Stomach (tissue), 9 donors: ENCODE results near the gene TMEM138. TPM values are rescaled to one million over a fixed set of nuclear protein-coding genes. Genes with fewer than 3 reads are reported as not detected.

Source experiments
- DNase-seq, 2 donors: peaks; one replicate each; pipeline versions ENCODE4 v3.0.0 to v3.0.0-alpha.2; 2013 to 2019
- H3K27ac ChIP-seq, 5 donors: fragments of 200-600 bp in 4 of 5; sonication (generic) in 4 of 5; one replicate each; pipeline ENCODE4 v1.5.1; 2013 to 2019; ENCODE audit warnings: mild to moderate bottlenecking in 1 of 5, moderate library complexity in 1 of 5
- H3K27me3 ChIP-seq, 3 donors: fragments of 200-600 bp; sonication (generic); one replicate each; pipeline ENCODE4 v1.5.1; 2017 to 2019; ENCODE audit warnings: mixed run types in 1 of 3
- H3K36me3 ChIP-seq, 4 donors: fragments of 200-600 bp; sonication (generic); 1 replicate in 3 of 4; 2 replicates in 1 of 4; pipeline ENCODE4 v1.5.1; 2016 to 2019
- H3K4me1 ChIP-seq, 4 donors: fragments of 200-600 bp; sonication (generic); one replicate each; pipeline ENCODE4 v1.5.1; 2016 to 2019
- H3K4me3 ChIP-seq, 4 donors: fragments of 200-600 bp; sonication (generic) in 3 of 4; one replicate each; pipeline ENCODE4 v1.5.1; 2016 to 2019; ENCODE audit warnings: mild to moderate bottlenecking in 1 of 4
- H3K9me3 ChIP-seq, 4 donors: fragments of 200-600 bp; sonication (generic); one replicate each; pipeline ENCODE4 v1.5.1; 2016 to 2019
- EP300 ChIP-seq: sonication (generic); formaldehyde crosslinking; IDR thresholded peaks from one replicate; pipeline ENCODE4 v1.6.1; 2017; ENCODE audit warnings: antibody characterized with exemption
- POLR2A ChIP-seq, 4 donors: fragments of 450-650 bp; IDR thresholded peaks; one replicate each; pipeline ENCODE4 v1.6.1; 2016; ENCODE audit warnings: antibody characterized with exemption in 4 of 4, control low read depth in 2 of 4, mild to moderate bottlenecking in 1 of 4, moderate library complexity in 1 of 4
- POLR2AphosphoS5 ChIP-seq, 3 donors: sonication (generic); formaldehyde crosslinking; IDR thresholded peaks; one replicate each; pipeline ENCODE4 v1.6.1; 2016; ENCODE audit warnings: antibody characterized with exemption in 3 of 3
- WGBS, 5 donors: extraction: QIAGEN DNeasy Blood & Tissue Kit in 3 of 5; methylation state at CpG; one replicate each; pipeline versions ENCODE4 v1.1.5 to v1.1.7; 2013 to 2018; 5-methylcytosine and 5-hydroxymethylcytosine counted together
- intact Hi-C: fragments of 100-400 bp; cut with DNase I; formaldehyde crosslinking; loops from one replicate; pipeline ENCODE4 v1.15.1; 2023; ENCODE audit warnings: low total_unique reads
- polyA plus RNA-seq, 3 donors: library from polyadenylated mRNA; stranded (reverse); fragments of 200-250 nt; gene quantifications; one replicate each; pipeline ENCODE4 v1.2.3, GENCODE V29; 2013
- total RNA-seq, 5 donors: library from RNA; depleted of rRNA; stranded (reverse); fragments of >200 nt; gene quantifications; one replicate each; pipeline versions ENCODE4 v1.1.0 to v1.2.3, GENCODE V29; 2014 to 2016
- TF ChIP-seq, protein P1 (sequence below), 7 experiments: fragments of 450-650 bp in 4 of 7; fragments of 200-600 bp in 3 of 7; sonication (generic) in 3 of 7; IDR thresholded peaks; one replicate each; pipeline ENCODE4 v1.5.1; 2016 to 2019; ENCODE audit warnings: antibody characterized with exemption in 7 of 7, control low read depth in 2 of 7, mild to moderate bottlenecking in 1 of 7
- donor health status: healthy with polysubstance abuse.
- donor health status: Bipolar disorder and iron deficiency.
- donor health status: healthy.

Gene TMEM138
- total and polyA plus RNA-seq, 8 donors, result 12.2 to 190 (median 23.4) TPM

DNA sequence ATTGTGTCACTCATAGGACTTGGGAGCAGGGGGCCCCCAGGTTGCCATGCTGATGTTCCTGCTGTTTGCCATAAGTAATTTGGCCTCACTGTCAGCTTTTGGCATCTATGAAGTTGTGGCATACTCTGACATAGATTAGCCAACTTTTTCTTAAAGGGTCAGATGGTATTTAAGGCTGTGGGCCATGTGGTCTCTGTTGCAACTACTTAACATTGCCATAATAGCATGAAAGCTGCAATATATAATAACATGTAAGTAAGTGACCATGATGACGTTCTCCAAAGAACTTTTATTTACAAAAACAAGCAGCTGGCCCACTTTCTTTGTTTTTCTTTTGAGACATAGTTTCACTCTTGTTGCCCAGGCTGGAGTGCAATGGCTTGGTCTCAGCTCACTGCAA, 28.0 kb downstream of the TMEM138 start:
- H3K9me3 ChIP-seq, result no peaks in the 10 kb centered on the region
- TF ChIP-seq, protein P1, sequence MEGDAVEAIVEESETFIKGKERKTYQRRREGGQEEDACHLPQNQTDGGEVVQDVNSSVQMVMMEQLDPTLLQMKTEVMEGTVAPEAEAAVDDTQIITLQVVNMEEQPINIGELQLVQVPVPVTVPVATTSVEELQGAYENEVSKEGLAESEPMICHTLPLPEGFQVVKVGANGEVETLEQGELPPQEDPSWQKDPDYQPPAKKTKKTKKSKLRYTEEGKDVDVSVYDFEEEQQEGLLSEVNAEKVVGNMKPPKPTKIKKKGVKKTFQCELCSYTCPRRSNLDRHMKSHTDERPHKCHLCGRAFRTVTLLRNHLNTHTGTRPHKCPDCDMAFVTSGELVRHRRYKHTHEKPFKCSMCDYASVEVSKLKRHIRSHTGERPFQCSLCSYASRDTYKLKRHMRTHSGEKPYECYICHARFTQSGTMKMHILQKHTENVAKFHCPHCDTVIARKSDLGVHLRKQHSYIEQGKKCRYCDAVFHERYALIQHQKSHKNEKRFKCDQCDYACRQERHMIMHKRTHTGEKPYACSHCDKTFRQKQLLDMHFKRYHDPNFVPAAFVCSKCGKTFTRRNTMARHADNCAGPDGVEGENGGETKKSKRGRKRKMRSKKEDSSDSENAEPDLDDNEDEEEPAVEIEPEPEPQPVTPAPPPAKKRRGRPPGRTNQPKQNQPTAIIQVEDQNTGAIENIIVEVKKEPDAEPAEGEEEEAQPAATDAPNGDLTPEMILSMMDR (IDR thresholded peaks at IDR 0.05), result no peak
- no peak for TF ChIP-seq EP300
- TF ChIP-seq POLR2A (IDR thresholded peaks at IDR 0.05), result no peak
- no peak for TF ChIP-seq POLR2AphosphoS5 (IDR thresholded peaks at IDR 0.05)
- peaks cover 15 to 31% (median 24%) of the 10 kb centered on the region in 4 donors for H3K4me1 ChIP-seq
- intact Hi-C loops, result no loop called here
- H3K4me3 ChIP-seq, result no peak overlapping the region
- H3K27me3 ChIP-seq, result no peaks in the 10 kb centered on the region
- no peak for DNase-seq
- peaks cover 4 to 13% (median 9%) of the 10 kb centered on the region in 4 donors for H3K36me3 ChIP-seq
- WGBS, 5 donors, result 63 to 81% (median 67%) methylated on average over 1 of the region's 1 CpG
- no peak overlapping the region for H3K27ac ChIP-seq

DNA sequence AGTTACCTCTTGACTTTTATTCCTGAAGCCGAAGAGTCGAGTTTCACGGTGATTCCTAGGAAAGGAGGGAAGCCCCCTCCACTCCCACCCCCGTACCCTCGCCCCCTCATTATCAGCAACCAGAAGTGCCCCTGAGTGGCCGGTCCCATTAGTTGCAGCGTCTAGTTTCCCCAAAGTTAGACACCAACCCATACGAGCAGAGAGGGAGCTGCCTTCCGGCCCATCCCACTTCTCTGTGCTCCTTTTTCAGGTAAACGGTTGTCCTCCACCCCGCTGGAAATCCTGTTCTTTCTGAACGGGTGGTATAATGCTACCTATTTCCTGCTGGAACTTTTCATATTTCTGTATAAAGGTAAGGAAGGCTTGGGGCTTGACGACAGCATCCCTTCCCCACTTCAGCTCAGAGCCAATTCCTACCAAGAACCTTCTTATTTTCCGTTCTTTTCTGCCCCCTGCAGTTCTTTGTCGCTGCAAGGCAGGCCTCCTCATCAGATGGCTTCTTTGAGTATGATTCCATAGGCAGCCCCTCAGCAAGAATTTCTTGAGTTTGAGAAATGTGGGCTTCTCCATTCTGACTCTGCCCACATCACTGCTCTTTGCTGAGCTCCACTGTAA, 30.9 kb downstream of the TMEM138 start:
- no peaks in the 10 kb centered on the region for H3K27me3 ChIP-seq
- WGBS, 5 donors, result 0 to 5% (median 3%) methylated on average over 15 of the region's 15 CpGs
- peaks cover 22 to 41% (median 35%) of the 10 kb centered on the region in 4 donors for H3K36me3 ChIP-seq
- TF ChIP-seq EP300 (no peak), POLR2A (IDR thresholded peaks at IDR 0.05) (no peak), POLR2AphosphoS5 (IDR thresholded peaks at IDR 0.05) (no peak)
- TF ChIP-seq, protein P1 (IDR thresholded peaks at IDR 0.05), result no peak
- H3K27ac ChIP-seq, result peak overlapping the region; percentile 83 to 90 (median 87)
- H3K4me3 ChIP-seq, result peak overlapping the region; percentile 59 to 75 (median 70)
- H3K4me1 ChIP-seq, result peaks cover 15 to 24% (median 19%) of the 10 kb centered on the region in 4 donors
- H3K9me3 ChIP-seq, result no peaks in the 10 kb centered on the region
- intact Hi-C loops, result no loop called here
- DNase-seq, result peak in 1 of 2 donors; percentile 47

DNA sequence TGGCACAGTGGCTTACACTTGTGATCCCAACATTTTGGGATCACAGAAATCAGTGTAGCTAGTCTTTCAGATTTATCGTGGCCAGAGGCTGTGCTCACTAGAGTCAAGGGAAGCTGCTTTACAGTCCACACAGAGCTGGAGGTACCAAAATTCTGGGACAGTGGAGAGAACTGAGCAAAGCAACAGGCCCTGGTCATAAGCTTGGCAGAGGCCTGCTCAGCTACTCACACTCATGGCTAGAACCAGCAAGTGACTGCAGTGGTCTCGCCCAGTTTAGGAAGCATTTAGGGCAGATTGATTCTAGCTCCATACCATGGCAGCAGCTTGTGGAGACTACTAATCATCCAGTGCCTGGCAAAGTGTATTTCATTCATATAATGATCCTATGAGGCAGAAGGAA, 39.0 kb downstream of the TMEM138 start:
- Histone ChIP-seq H3K9me3 (no peaks in the 10 kb centered on the region), H3K27ac (peak overlapping the region in 1 of 5 donors; percentile 17), H3K27me3 (no peaks in the 10 kb centered on the region), H3K36me3 (peaks cover 49 to 98% (median 87%) of the 10 kb centered on the region in 4 donors), H3K4me3 (no peak overlapping the region), H3K4me1 (no peaks in the 10 kb centered on the region)
- WGBS, 5 donors, result 84 to 95% (median 94%) methylated on average over 2 of the region's 2 CpGs
- intact Hi-C loops, result no loop called here
- DNase-seq, result no peak
- no peak for TF ChIP-seq EP300
- no peak for TF ChIP-seq POLR2A (IDR thresholded peaks at IDR 0.05)
- TF ChIP-seq, protein P1 (IDR thresholded peaks at IDR 0.05), result no peak
- no peak for TF ChIP-seq POLR2AphosphoS5 (IDR thresholded peaks at IDR 0.05)

DNA sequence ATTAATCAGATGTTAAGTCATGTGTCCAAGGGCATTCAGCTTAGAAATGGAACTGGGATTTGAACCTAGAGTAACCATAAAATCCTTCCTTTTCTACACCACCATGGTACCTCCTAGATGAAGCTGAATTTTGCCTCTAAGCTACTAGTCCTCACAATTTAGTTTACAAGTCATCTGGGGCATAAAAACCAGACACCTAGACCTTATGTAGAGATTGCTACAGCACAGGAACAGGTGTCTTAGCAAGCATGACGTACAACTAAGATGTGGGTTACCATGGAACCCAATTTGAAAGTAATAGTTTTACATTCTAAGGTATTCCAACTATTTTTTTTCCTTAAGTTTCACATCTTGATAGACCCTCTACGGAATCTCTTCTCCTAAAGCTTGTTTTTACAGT, 39.4 kb downstream of the TMEM138 start:
- no peak overlapping the region for H3K27ac ChIP-seq
- H3K36me3 ChIP-seq, result peaks cover 50 to 98% (median 88%) of the 10 kb centered on the region in 4 donors
- H3K4me3 ChIP-seq, result no peak overlapping the region
- no peak for TF ChIP-seq EP300
- TF ChIP-seq, protein P1 (IDR thresholded peaks at IDR 0.05), result no peak
- no peak for TF ChIP-seq POLR2A (IDR thresholded peaks at IDR 0.05)
- no peak for TF ChIP-seq POLR2AphosphoS5 (IDR thresholded peaks at IDR 0.05)
- H3K27me3 ChIP-seq, result no peaks in the 10 kb centered on the region
- intact Hi-C loops, result no loop called here
- 91 to 96% (median 95%) methylated on average over 2 of the region's 2 CpGs for WGBS, 5 donors
- DNase-seq, result no peak
- no peaks in the 10 kb centered on the region for H3K4me1 ChIP-seq
- no peaks in the 10 kb centered on the region for H3K9me3 ChIP-seq
